ENCODE results near the gene PTPN2.

- no peak for TF ChIP-seq CTCF (conservative IDR thresholded peaks at IDR 0.05; ENCODE audit: low read length)
- TF ChIP-seq EZH2phosphoT487 (IDR thresholded peaks at IDR 0.05; ENCODE audit: borderline replicate concordance, low read depth, low read length) = no peak
These were observed 22.7 kb upstream of the PTPN2 start for GRCh38 chr18:12906773-12907172.
